Gastrocnemius medialis (tissue), 4 donors: ENCODE measurements around the gene FAM219A.

Source experiments
- POLR2A ChIP-seq, 2 donors: fragments of 450-650 bp; IDR thresholded peaks; one replicate each; pipeline ENCODE4 v1.6.1; 2017; ENCODE audit warnings: antibody characterized with exemption in 2 of 2, mild to moderate bottlenecking in 2 of 2, moderate library complexity in 2 of 2
- TF ChIP-seq, protein P1 (sequence below), 5 experiments: fragments of 450-650 bp in 3 of 5; fragments of 200-600 bp in 2 of 5; sonication (generic) in 2 of 5; IDR thresholded peaks in 4 of 5; conservative IDR thresholded peaks in 1 of 5; 1 replicate in 4 of 5; 2 replicates in 1 of 5; pipeline ENCODE4 v1.5.1; 2016 to 2019; ENCODE audit warnings: antibody characterized with exemption in 5 of 5, mild to moderate bottlenecking in 3 of 5, moderate library complexity in 3 of 5

DNA sequence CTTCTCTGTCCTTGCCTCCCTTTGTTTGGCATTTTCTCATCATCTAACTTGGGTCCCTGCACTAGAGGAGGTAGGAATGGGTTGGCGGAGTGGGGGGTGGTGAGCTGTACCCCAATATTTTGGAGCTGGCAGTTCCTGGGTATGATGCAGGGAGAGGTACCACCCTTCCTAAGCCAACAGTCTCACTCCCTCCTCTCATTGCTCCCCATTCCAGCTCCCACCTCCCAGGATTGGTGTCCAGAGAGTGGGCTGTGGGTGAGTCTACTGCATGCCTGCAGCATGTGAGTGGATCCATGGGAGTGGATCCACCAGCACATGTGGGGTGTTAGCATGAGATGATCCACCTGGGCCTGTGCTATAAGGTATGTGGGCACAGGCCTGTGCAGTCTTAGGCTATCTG is 59.5 kb downstream of the FAM219A start:
- TF ChIP-seq, protein P1, sequence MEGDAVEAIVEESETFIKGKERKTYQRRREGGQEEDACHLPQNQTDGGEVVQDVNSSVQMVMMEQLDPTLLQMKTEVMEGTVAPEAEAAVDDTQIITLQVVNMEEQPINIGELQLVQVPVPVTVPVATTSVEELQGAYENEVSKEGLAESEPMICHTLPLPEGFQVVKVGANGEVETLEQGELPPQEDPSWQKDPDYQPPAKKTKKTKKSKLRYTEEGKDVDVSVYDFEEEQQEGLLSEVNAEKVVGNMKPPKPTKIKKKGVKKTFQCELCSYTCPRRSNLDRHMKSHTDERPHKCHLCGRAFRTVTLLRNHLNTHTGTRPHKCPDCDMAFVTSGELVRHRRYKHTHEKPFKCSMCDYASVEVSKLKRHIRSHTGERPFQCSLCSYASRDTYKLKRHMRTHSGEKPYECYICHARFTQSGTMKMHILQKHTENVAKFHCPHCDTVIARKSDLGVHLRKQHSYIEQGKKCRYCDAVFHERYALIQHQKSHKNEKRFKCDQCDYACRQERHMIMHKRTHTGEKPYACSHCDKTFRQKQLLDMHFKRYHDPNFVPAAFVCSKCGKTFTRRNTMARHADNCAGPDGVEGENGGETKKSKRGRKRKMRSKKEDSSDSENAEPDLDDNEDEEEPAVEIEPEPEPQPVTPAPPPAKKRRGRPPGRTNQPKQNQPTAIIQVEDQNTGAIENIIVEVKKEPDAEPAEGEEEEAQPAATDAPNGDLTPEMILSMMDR (IDR thresholded peaks at IDR 0.05 in 4 of 5, conservative IDR thresholded peaks at IDR 0.05 in 1 of 5), result no peak
- no peak for TF ChIP-seq POLR2A (IDR thresholded peaks at IDR 0.05)
